Measurements from ENCODE around the gene FSIP2. TPM values are rescaled to one million over a fixed set of nuclear protein-coding genes. Genes with fewer than 3 reads are reported as not detected.

The FSIP2 gene
- total and polyA plus RNA-seq, 7 experiments from 2014 or later: 0.19 to 0.81 (median 0.54) TPM; not detected in 2

GRCh38 chr2:185745864-185746859 lies 7.6 kb downstream of the FSIP2 start:
- no peak for ATAC-seq
- Histone ChIP-seq H3K27me3 (ENCODE audit: control insufficient read depth in 2 of 2, insufficient read depth in 2 of 2, low read length in 2 of 2) (no peaks in the 10 kb centered on the region), H3K27ac (ENCODE audit: low read depth, low read length) (no peak overlapping the region), H3K9me3 (ENCODE audit: control insufficient read depth in 2 of 3, low read length in 3 of 3) (peaks cover 0 to 6% (median 0%) of the 10 kb centered on the region in 3 experiments), H3K4me3 (ENCODE audit: low read length) (no peak overlapping the region), H3K4me1 (ENCODE audit: control insufficient read depth in 2 of 2, insufficient read depth in 2 of 2, low read length in 2 of 2) (no peaks in the 10 kb centered on the region), H3K36me3 (ENCODE audit: control insufficient read depth in 2 of 3, insufficient read depth in 3 of 3, low read length in 3 of 3) (no peaks in the 10 kb centered on the region)
- no peaks in the 10 kb centered on the region for H3K27me3 Mint-ChIP-seq
- peaks cover 0 to 4% (median 0%) of the 10 kb centered on the region in 5 donors for H3K36me3 Mint-ChIP-seq
- no peak overlapping the region for H3K4me3 Mint-ChIP-seq
- H3K4me1 Mint-ChIP-seq: no peaks in the 10 kb centered on the region
- no peak for DNase-seq
- ChIA-PET CTCF (no interaction called here), POLR2A (no interaction called here)
- peaks cover 0 to 12% (median 4%) of the 10 kb centered on the region in 11 donors for H3K9me3 Mint-ChIP-seq
- intact Hi-C loops (cut with micrococcal nuclease): no loop called here
- no peak overlapping the region for H3K27ac Mint-ChIP-seq

GRCh38 chr2:185757356-185757755 lies 18.8 kb downstream of the FSIP2 start:
- Histone ChIP-seq H3K4me3 (ENCODE audit: low read length) (no peak overlapping the region), H3K4me1 (ENCODE audit: control insufficient read depth in 2 of 2, insufficient read depth in 2 of 2, low read length in 2 of 2) (no peaks in the 10 kb centered on the region), H3K27ac (ENCODE audit: low read depth, low read length) (no peak overlapping the region), H3K36me3 (ENCODE audit: control insufficient read depth in 2 of 3, insufficient read depth in 3 of 3, low read length in 3 of 3) (no peaks in the 10 kb centered on the region), H3K9me3 (ENCODE audit: control insufficient read depth in 2 of 3, low read length in 3 of 3) (no peaks in the 10 kb centered on the region), H3K27me3 (ENCODE audit: control insufficient read depth in 2 of 2, insufficient read depth in 2 of 2, low read length in 2 of 2) (no peaks in the 10 kb centered on the region)
- ChIA-PET CTCF (no interaction called here), POLR2A (no interaction called here)
- ATAC-seq (no peak), DNase-seq (no peak)
- no peaks in the 10 kb centered on the region for H3K36me3 Mint-ChIP-seq
- peaks cover 0 to 33% (median 5%) of the 10 kb centered on the region in 11 donors for H3K9me3 Mint-ChIP-seq
- intact Hi-C loops (cut with micrococcal nuclease): no loop called here
- H3K27me3 Mint-ChIP-seq: peaks cover 0 to 5% (median 0%) of the 10 kb centered on the region in 5 donors
- H3K4me3 Mint-ChIP-seq: no peak overlapping the region
- no peak overlapping the region for H3K27ac Mint-ChIP-seq
- H3K4me1 Mint-ChIP-seq: no peaks in the 10 kb centered on the region

DNA sequence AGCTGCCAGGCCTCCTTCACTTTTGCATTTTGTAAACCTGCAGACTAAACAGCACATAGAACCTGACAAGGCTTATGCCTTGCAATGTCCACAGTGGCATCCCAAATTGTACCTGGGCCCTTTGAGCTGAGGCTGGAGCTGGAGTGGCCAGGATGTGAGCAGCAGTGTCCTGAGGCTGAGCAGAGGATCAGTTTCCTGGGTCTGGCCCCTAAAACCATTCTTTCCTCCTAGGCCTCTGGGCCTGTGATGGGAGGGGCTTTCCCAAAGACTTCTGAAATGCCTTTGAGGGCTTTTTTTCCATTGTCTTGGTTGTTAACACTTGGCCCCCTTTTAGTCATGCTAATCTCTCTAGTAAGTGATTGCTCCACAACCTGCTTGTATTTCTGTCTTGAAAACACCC lies 32.8 kb downstream of the FSIP2 start:
- no peak for ATAC-seq
- intact Hi-C loops (cut with micrococcal nuclease): no loop called here
- peaks cover 14 to 76% (median 38%) of the 10 kb centered on the region in 11 donors for H3K9me3 Mint-ChIP-seq

DNA sequence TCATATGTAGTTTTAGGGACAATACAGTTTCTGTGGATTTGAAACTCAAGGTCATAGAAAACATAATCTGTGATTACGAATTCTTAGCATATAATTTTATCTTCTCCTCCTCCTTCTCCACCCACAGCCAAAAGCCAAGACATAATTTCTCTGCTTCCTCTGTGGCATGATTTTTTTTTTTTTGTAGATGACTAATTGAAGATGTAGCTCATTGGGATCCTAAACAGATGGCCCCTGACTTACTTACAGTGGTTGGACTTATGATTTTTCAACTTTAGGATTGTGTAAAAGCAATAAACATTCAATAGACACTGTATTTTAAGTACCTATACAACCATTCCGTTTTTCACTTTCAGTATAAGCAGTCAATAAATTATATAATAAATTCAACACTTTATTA lies 42.3 kb downstream of the FSIP2 start:
- no peaks in the 10 kb centered on the region for H3K9me3 ChIP-seq (ENCODE audit: control insufficient read depth in 2 of 3, low read length in 3 of 3)
- no peak overlapping the region for H3K4me3 Mint-ChIP-seq
- no peaks in the 10 kb centered on the region for H3K27me3 ChIP-seq (ENCODE audit: control insufficient read depth in 2 of 2, insufficient read depth in 2 of 2, low read length in 2 of 2)
- DNase-seq: no peak
- intact Hi-C loops (cut with micrococcal nuclease): no loop called here
- no peaks in the 10 kb centered on the region for H3K27me3 Mint-ChIP-seq
- no peak overlapping the region for H3K4me3 ChIP-seq (ENCODE audit: low read length)
- H3K36me3 Mint-ChIP-seq: peaks cover 0 to 3% (median 0%) of the 10 kb centered on the region in 5 donors
- ATAC-seq: no peak
- no peak overlapping the region for H3K27ac Mint-ChIP-seq
- no peaks in the 10 kb centered on the region for H3K4me1 ChIP-seq (ENCODE audit: control insufficient read depth in 2 of 2, insufficient read depth in 2 of 2, low read length in 2 of 2)
- peaks cover 0 to 3% (median 0%) of the 10 kb centered on the region in 11 donors for H3K9me3 Mint-ChIP-seq
- POLR2A ChIA-PET: no interaction called here
- H3K27ac ChIP-seq (ENCODE audit: low read depth, low read length): no peak overlapping the region
- CTCF ChIA-PET: no interaction called here
- H3K36me3 ChIP-seq (ENCODE audit: control insufficient read depth in 2 of 3, insufficient read depth in 3 of 3, low read length in 3 of 3): no peaks in the 10 kb centered on the region
- H3K4me1 Mint-ChIP-seq: no peaks in the 10 kb centered on the region

More for the DNA sequence above, 32.8 kb downstream of the FSIP2 start:
- H3K4me3 Mint-ChIP-seq: no peak overlapping the region
- peaks cover 0 to 35% (median 4%) of the 10 kb centered on the region in 5 donors for H3K36me3 Mint-ChIP-seq
- H3K4me1 Mint-ChIP-seq: no peaks in the 10 kb centered on the region
- no peak overlapping the region for H3K27ac ChIP-seq (ENCODE audit: low read depth, low read length)
- no peaks in the 10 kb centered on the region for H3K27me3 ChIP-seq (ENCODE audit: control insufficient read depth in 2 of 2, insufficient read depth in 2 of 2, low read length in 2 of 2)
- CTCF ChIA-PET: no interaction called here
- H3K9me3 ChIP-seq (ENCODE audit: control insufficient read depth in 2 of 3, low read length in 3 of 3): peaks cover 0 to 40% (median 0%) of the 10 kb centered on the region in 3 experiments
- H3K36me3 ChIP-seq (ENCODE audit: control insufficient read depth in 2 of 3, insufficient read depth in 3 of 3, low read length in 3 of 3): no peaks in the 10 kb centered on the region
- H3K4me3 ChIP-seq (ENCODE audit: low read length): no peak overlapping the region
- no peak overlapping the region for H3K27ac Mint-ChIP-seq
- no peaks in the 10 kb centered on the region for H3K27me3 Mint-ChIP-seq
- no peak for DNase-seq
- no peaks in the 10 kb centered on the region for H3K4me1 ChIP-seq (ENCODE audit: control insufficient read depth in 2 of 2, insufficient read depth in 2 of 2, low read length in 2 of 2)
- POLR2A ChIA-PET: no interaction called here

DNA sequence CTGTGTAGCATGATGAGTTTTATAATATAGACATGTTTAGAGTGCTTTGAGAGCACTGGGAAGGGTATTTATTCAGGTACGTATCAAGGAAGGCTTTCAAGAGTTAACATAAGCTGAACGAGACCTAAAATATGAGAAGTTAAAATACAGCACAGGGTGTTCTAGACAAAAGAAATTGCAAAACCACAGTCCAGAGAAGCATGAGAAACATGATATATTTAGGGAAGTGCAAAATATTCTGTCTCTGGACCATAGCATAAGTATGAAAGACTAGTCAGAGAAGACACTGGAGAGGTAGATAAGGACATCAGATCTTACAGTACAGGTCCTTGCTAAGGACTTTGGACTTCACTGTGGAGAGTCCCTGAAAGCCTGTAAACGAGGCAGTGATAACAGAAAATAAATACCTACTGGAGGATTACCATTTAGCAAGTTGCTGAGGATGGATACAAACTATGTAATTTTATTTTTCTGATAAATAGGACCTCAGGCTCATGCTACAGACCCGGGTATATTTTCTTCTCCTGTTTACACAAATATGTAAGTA lies 43.7 kb downstream of the FSIP2 start:
- no peak for DNase-seq
- H3K4me3 Mint-ChIP-seq: no peak overlapping the region

DNA sequence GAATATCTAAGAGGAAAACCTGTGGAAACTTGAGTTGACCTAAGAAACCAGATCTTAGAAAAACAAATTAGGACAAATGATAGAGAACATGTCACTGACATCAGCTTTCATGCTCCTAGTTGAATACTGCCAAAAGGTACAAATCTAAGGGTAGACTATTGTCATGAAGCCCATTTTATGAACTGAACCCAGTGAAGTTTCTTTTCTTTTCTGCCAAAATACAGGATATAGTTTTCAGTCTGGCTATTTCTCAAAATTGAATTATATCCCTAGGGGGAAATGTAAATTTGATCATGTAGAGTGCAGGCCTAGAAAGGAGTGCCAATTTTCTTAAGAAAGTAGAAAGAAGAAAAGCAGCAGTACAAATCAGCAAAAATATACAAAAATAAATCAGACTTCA lies 46.6 kb downstream of the FSIP2 start:
- no peaks in the 10 kb centered on the region for H3K4me1 Mint-ChIP-seq
- intact Hi-C loops (cut with micrococcal nuclease): no loop called here
- DNase-seq (no peak), ATAC-seq (no peak)
- peaks cover 0 to 3% (median 0%) of the 10 kb centered on the region in 11 donors for H3K9me3 Mint-ChIP-seq
- Histone ChIP-seq H3K4me3 (ENCODE audit: low read length) (no peak overlapping the region), H3K27me3 (ENCODE audit: control insufficient read depth in 2 of 2, insufficient read depth in 2 of 2, low read length in 2 of 2) (no peaks in the 10 kb centered on the region), H3K9me3 (ENCODE audit: control insufficient read depth in 2 of 3, low read length in 3 of 3) (no peaks in the 10 kb centered on the region), H3K27ac (ENCODE audit: low read depth, low read length) (no peak overlapping the region), H3K4me1 (ENCODE audit: control insufficient read depth in 2 of 2, insufficient read depth in 2 of 2, low read length in 2 of 2) (no peaks in the 10 kb centered on the region), H3K36me3 (ENCODE audit: control insufficient read depth in 2 of 3, insufficient read depth in 3 of 3, low read length in 3 of 3) (no peaks in the 10 kb centered on the region)
- CTCF ChIA-PET: no interaction called here
- no peaks in the 10 kb centered on the region for H3K27me3 Mint-ChIP-seq
- H3K36me3 Mint-ChIP-seq: peaks cover 0 to 7% (median 4%) of the 10 kb centered on the region in 5 donors
- POLR2A ChIA-PET: no interaction called here
- H3K4me3 Mint-ChIP-seq: no peak overlapping the region
- no peak overlapping the region for H3K27ac Mint-ChIP-seq

More for the DNA sequence above, 43.7 kb downstream of the FSIP2 start:
- no peaks in the 10 kb centered on the region for H3K36me3 ChIP-seq (ENCODE audit: control insufficient read depth in 2 of 3, insufficient read depth in 3 of 3, low read length in 3 of 3)
- H3K9me3 ChIP-seq (ENCODE audit: control insufficient read depth in 2 of 3, low read length in 3 of 3): no peaks in the 10 kb centered on the region
- Mint-ChIP-seq H3K9me3 (peaks cover 0 to 3% (median 0%) of the 10 kb centered on the region in 11 donors), H3K4me1 (no peaks in the 10 kb centered on the region), H3K27me3 (no peaks in the 10 kb centered on the region), H3K36me3 (peaks cover 0 to 6% (median 0%) of the 10 kb centered on the region in 5 donors), H3K27ac (no peak overlapping the region)
- no peak overlapping the region for H3K27ac ChIP-seq (ENCODE audit: low read depth, low read length)
- ChIA-PET CTCF (no interaction called here), POLR2A (no interaction called here)
- no peak overlapping the region for H3K4me3 ChIP-seq (ENCODE audit: low read length)
- no peak for ATAC-seq
- H3K4me1 ChIP-seq (ENCODE audit: control insufficient read depth in 2 of 2, insufficient read depth in 2 of 2, low read length in 2 of 2): no peaks in the 10 kb centered on the region
- no peaks in the 10 kb centered on the region for H3K27me3 ChIP-seq (ENCODE audit: control insufficient read depth in 2 of 2, insufficient read depth in 2 of 2, low read length in 2 of 2)
- intact Hi-C loops (cut with micrococcal nuclease): no loop called here
